GM12878 (cell line): ENCODE measurements around the gene DHX16. TPM values are rescaled to one million over a fixed set of nuclear protein-coding genes. Genes with fewer than 3 reads are reported as not detected.

Experiments
- ATAC-seq: fragments of 200-7000 bp; cut with Tn5 transposase; 3 replicates; pipeline ENCODE4 v1.9.1; 2020; ENCODE audit warnings: mild to moderate bottlenecking, moderate library complexity
- BruUV-seq: library from RNA; stranded (reverse); fragments of 400-500 nt; replicated peaks from 2 replicates; lab custom pipeline; 2021; lab: Mats Ljungman, UMichigan
- CTCF ChIA-PET: fragments of 300-600 bp; sonication (Branson Sonifier 250); formaldehyde crosslinking; extraction: SDS; loops from one replicate; lab custom pipeline; 2021; ENCODE audit warnings: inconsistent platforms; lab: Yijun Ruan, JAX
- POLR2A ChIA-PET: fragments of 350-600 bp; formaldehyde crosslinking; extraction: SDS; loops from one replicate; lab custom pipeline; 2021; ENCODE audit warnings: inconsistent platforms; lab: Charles Lee
- RAD21 ChIA-PET: fragments of 300-600 bp; sonication (Branson Sonifier 250); formaldehyde crosslinking; loops from one replicate; lab custom pipeline; 2023; ENCODE audit warnings: antibody characterized with exemption; ENCODE audit not compliant: unreplicated experiment; lab: Charles Lee
- SMC1A ChIA-PET: fragments of 300-600 bp; sonication (Branson Sonifier 250); formaldehyde crosslinking; loops from one replicate; lab custom pipeline; 2023; ENCODE audit not compliant: unreplicated experiment, uncharacterized antibody; lab: Charles Lee
- DNase-seq: peaks from one replicate; pipeline ENCODE4 v3.0.0-alpha.2; 2011; ENCODE audit warnings: low read depth, low spot score
- FAIRE-seq: peaks from 3 replicates; lab custom pipeline; 2011; peaks lifted over from hg19 to GRCh38; lab: Jason Lieb, UNC
- H2AFZ ChIP-seq: 2 replicates; pipeline ENCODE4 v1.6.0; 2011; ENCODE audit warnings: low read depth, low read length, control low read depth; ENCODE audit not compliant: control insufficient read depth
- H3K27ac ChIP-seq: 2 replicates; pipeline ENCODE4 v1.5.1; 2011; ENCODE audit warnings: control low read depth; ENCODE audit not compliant: control insufficient read depth, insufficient read depth
- H3K27me3 ChIP-seq, 2 experiments: replicated peaks in 1 of 2; 2 replicates each; pipeline versions ENCODE4 v1.6.0 to v1.6.1; 2011; ENCODE audit warnings: low read length in 1 of 2; ENCODE audit not compliant: control insufficient read depth in 2 of 2, insufficient read depth in 2 of 2
- H3K36me3 ChIP-seq, 2 experiments: 2 replicates each; pipeline ENCODE4 v1.5.1; 2011; ENCODE audit warnings: low read length in 1 of 2; ENCODE audit not compliant: control insufficient read depth in 2 of 2, insufficient read depth in 2 of 2
- H3K4me1 ChIP-seq: 2 replicates; pipeline ENCODE4 v1.6.1; 2011; ENCODE audit warnings: mild to moderate bottlenecking, low read length, moderate library complexity, mixed read lengths; ENCODE audit not compliant: control insufficient read depth, insufficient read depth
- H3K4me2 ChIP-seq: 2 replicates; pipeline ENCODE4 v1.6.0; 2011; ENCODE audit warnings: control low read depth; ENCODE audit not compliant: control insufficient read depth, insufficient read depth
- H3K4me3 ChIP-seq: fragments of 200-600 bp; sonication (generic); 2 replicates; pipeline ENCODE4 v1.5.1; 2016
- H3K79me2 ChIP-seq: 2 replicates; pipeline ENCODE4 v1.6.0; 2011; ENCODE audit warnings: low read length; ENCODE audit not compliant: control insufficient read depth, insufficient read depth
- H3K9ac ChIP-seq: 2 replicates; pipeline ENCODE4 v1.8.0; 2011; ENCODE audit warnings: low read length, control low read depth, mixed read lengths; ENCODE audit not compliant: control insufficient read depth, insufficient read depth
- H3K9me3 ChIP-seq: replicated peaks from 3 replicates; pipeline ENCODE4 v1.5.1; 2011; ENCODE audit warnings: mild to moderate bottlenecking, low read length; ENCODE audit not compliant: control insufficient read depth, insufficient read depth
- H4K20me1 ChIP-seq: 2 replicates; pipeline ENCODE4 v1.6.0; 2011; ENCODE audit not compliant: control insufficient read depth, insufficient read depth
- ATF2 ChIP-seq: IDR thresholded peaks from 2 replicates; pipeline ENCODE4 v1.6.1; 2012; ENCODE audit warnings: low read length, inconsistent platforms
- BACH1 ChIP-seq: fragments of 450-650 bp; IDR thresholded peaks from 2 replicates; pipeline ENCODE4 v1.6.1; 2017; ENCODE audit warnings: mild to moderate bottlenecking, borderline replicate concordance
- CEBPZ ChIP-seq: fragments of 150-350 bp; IDR thresholded peaks from 2 replicates; pipeline ENCODE4 v1.6.1; 2016; ENCODE audit warnings: low read depth, low read length
- ELK1 ChIP-seq: IDR thresholded peaks from 2 replicates; pipeline ENCODE4 v1.6.1; 2012; ENCODE audit warnings: low read depth, low read length, improper control_type of control experiment
- HDGF ChIP-seq: fragments of 450-650 bp; IDR thresholded peaks from 2 replicates; pipeline ENCODE4 v1.6.1; 2016; ENCODE audit warnings: antibody characterized with exemption
- JUND ChIP-seq: IDR thresholded peaks from 2 replicates; pipeline ENCODE4 v1.6.1; 2012; ENCODE audit warnings: low read depth, mild to moderate bottlenecking, low read length, improper control_type of control experiment, moderate library complexity
- KDM1A ChIP-seq: fragments of 200-600 bp; sonication (generic); IDR thresholded peaks from 2 replicates; pipeline ENCODE4 v1.6.1; 2016; ENCODE audit warnings: borderline replicate concordance
- KLF5 ChIP-seq: fragments of 450-650 bp; IDR thresholded peaks from 2 replicates; pipeline ENCODE4 v1.6.1; 2014; ENCODE audit warnings: mild to moderate bottlenecking; ENCODE audit not compliant: partially characterized antibody
- PBX3 ChIP-seq: IDR thresholded peaks from 2 replicates; pipeline ENCODE4 v1.6.1; 2011; ENCODE audit warnings: mild to moderate bottlenecking, low read depth, low read length, moderate library complexity; ENCODE audit not compliant: insufficient replicate concordance
- POU2F2 ChIP-seq: IDR thresholded peaks from 3 replicates; pipeline ENCODE4 v1.6.1; 2011; ENCODE audit warnings: low read depth, mild to moderate bottlenecking, low read length, borderline replicate concordance
- SIN3A ChIP-seq: IDR thresholded peaks from 2 replicates; pipeline ENCODE4 v1.6.1; 2012; ENCODE audit warnings: low read depth, low read length, improper control_type of control experiment
- TAF1 ChIP-seq: IDR thresholded peaks from 2 replicates; pipeline ENCODE4 v1.6.1; 2011; ENCODE audit warnings: mild to moderate bottlenecking, low read depth, low read length, borderline replicate concordance
- ZNF274 ChIP-seq: IDR thresholded peaks from one replicate; pipeline ENCODE4 v1.8.0; 2011; ENCODE audit not compliant: insufficient read length, insufficient read depth
- WGBS: methylation state at CpG from one replicate; pipeline ENCODE4 v1.1.6; 2016; ENCODE audit warnings: low lambda C conversion rate; ENCODE audit not compliant: insufficient replicate concordance, insufficient coverage; ENCODE audit errors: missing lambda C conversion rate; 5-methylcytosine and 5-hydroxymethylcytosine counted together
- in situ Hi-C: fragments of 300-500 bp; cut with MboI; formaldehyde crosslinking; loops from 9 replicates; pipeline ENCODE4 v1.14.3; 2018; ENCODE audit warnings: mixed read lengths
- intact Hi-C: fragments of 100-400 bp; cut with micrococcal nuclease; formaldehyde crosslinking; loops from one replicate; pipeline ENCODE4 v1.14.2; 2022; ENCODE audit not compliant: unreplicated experiment
- polyA plus RNA-seq, 11 experiments: library from polyadenylated mRNA; depleted of rRNA in 4 of 11; unstranded in 6 of 11; stranded (reverse) in 5 of 11; fragments of >200 nt; fragmentation: Nextera tagmentation in 4 of 11; fragmentation: Illumina TruSeq in 1 of 11; extraction: Ambion mirVana in 4 of 11; extraction: Trizol in 1 of 11; gene quantifications; 1 replicate in 1 of 11; 2 replicates in 10 of 11; pipeline versions ENCODE4 v1.2.1 to v1.2.3, GENCODE V29; 2011 to 2016; ENCODE audit warnings: inconsistent platforms in 2 of 11, missing spikeins in 2 of 11, low read depth in 1 of 11
- total RNA-seq, 4 experiments: library from RNA; depleted of rRNA in 3 of 4; stranded (reverse); fragments of >200 nt in 3 of 4; fragmentation: Illumina TruSeq in 1 of 4; extraction: Trizol in 1 of 4; gene quantifications; 2 replicates each; pipeline versions ENCODE4 v1.2.1 to v1.2.3, GENCODE V29; 2013 to 2021

The DHX16 gene
- total and polyA plus RNA-seq, 10 of the 15 experiments (the other 5 are each of a cell fraction or from before 2014, with no cell fraction given) = 10.1 to 41.4 (median 38.3) TPM

GRCh38 chr6:30614843-30615218, 58.0 kb downstream of the DHX16 start (continued):
- peak; percentile 84 for TF ChIP-seq ATF2
- TF ChIP-seq TAF1 = peak; percentile 88
- TF ChIP-seq SIN3A = peak; percentile 60; the same call in 1 of the 2 replicates
- TF ChIP-seq CEBPZ = no peak

GRCh38 chr6:30614044-30614842, 58.6 kb downstream of the DHX16 start:
- DNase-seq = no peak
- H3K4me3 ChIP-seq = peak overlapping the region; percentile 58
- H3K36me3 ChIP-seq = peaks cover 1 to 38% of the 10 kb centered on the region in 2 experiments
- peak overlapping the region; percentile 45 for H3K27ac ChIP-seq
- WGBS = 41% methylated on average over 8 of the region's 8 CpGs
- peaks cover 56% of the 10 kb centered on the region for H3K79me2 ChIP-seq
- RAD21 ChIA-PET = interaction anchor here (0.7 to 2.4 kb wide), 14 partner anchors 16 to 299 kb away, joined by 3 to 8 read pairs (median 4); partner anchors contain the start of genes ABCF1, DDR1 and VARS2
- no TSS peak for BruUV-seq
- POLR2A ChIA-PET = interaction anchor here (0.5 to 3.1 kb wide), 40 partner anchors 7 to 1989 kb away, joined by 3 to 16 read pairs (median 5); partner anchors contain the start of genes ABCF1, GNL1, MDC1 and MUC21
- no peaks in the 10 kb centered on the region; the same call in 2 of the 3 replicates for H3K9me3 ChIP-seq
- CTCF ChIA-PET = interaction anchor here (0.7 to 4.2 kb wide), 21 partner anchors 14 to 881 kb away, joined by 3 to 41 read pairs (median 6); partner anchors contain the start of genes ABCF1 and DHX16
- H3K4me1 ChIP-seq = peaks cover 3% of the 10 kb centered on the region
- 0 out of 2 replicates have a peak, but pooled peaks cover 6% of the 10 kb centered on the region for H4K20me1 ChIP-seq
- H3K9ac ChIP-seq = peak overlapping the region; percentile 100
- no peaks in the 10 kb centered on the region for H3K27me3 ChIP-seq
- in situ Hi-C loops (no loop called here), intact Hi-C loops (no loop called here)
- H3K4me2 ChIP-seq = peak overlapping the region; percentile 87
- SMC1A ChIA-PET = interaction anchor here (0.7 to 3.5 kb wide), 23 partner anchors 14 to 299 kb away, joined by 3 to 19 read pairs (median 4); partner anchors contain the start of genes PRR3 and VARS2
- no peak for ATAC-seq
- H2AFZ ChIP-seq = no peak overlapping the region
- no peak for FAIRE-seq
- TF ChIP-seq POU2F2 = peak; percentile 63; the same call in 2 of the 3 replicates
- TF ChIP-seq BACH1 = peak; percentile 75
- TF ChIP-seq KLF5 = no peak
- no peak for TF ChIP-seq ZNF274
- no peak for TF ChIP-seq ELK1
- TF ChIP-seq KDM1A = no peak
- TF ChIP-seq JUND = no peak
- TF ChIP-seq HDGF = 0 out of 2 replicates have a peak, but pooled peaks have one; percentile 12
- no peak for TF ChIP-seq PBX3
